ENCODE data around the gene GGTLC3.
"Not testable (repeated sequence)": the region's sequence is repeated elsewhere in the genome, so short reads cannot be mapped to it uniquely, and the experiment has no call there.

GGTLC3 gene

GRCh38 chr22:18513454-18513853 lies 4.5 kb downstream of the GGTLC3 start:
- not testable (repeated sequence) for DNase-seq (ENCODE audit: low spot score)

- not testable (repeated sequence) for DNase-seq (ENCODE audit: low spot score)
Observed at GRCh38 chr22:18512378-18512777, 5.6 kb downstream of the GGTLC3 start.

GRCh38 chr22:18511327-18511726 lies 6.6 kb downstream of the GGTLC3 start:
- not testable (repeated sequence) for DNase-seq (ENCODE audit: low spot score)

GRCh38 chr22:18496227-18496626 lies 21.7 kb downstream of the GGTLC3 start:
- DNase-seq (ENCODE audit: low spot score), result not testable (repeated sequence)
